Neural cell (in vitro differentiated cells): ENCODE measurements around the gene OTOR. TPM values are rescaled to one million over a fixed set of nuclear protein-coding genes. Genes with fewer than 3 reads are reported as not detected.

ENCODE experiments used
- H2AFZ ChIP-seq: fragments of 200-600, 300-800 bp; sonication (generic), shearing (Covaris generic); 2 replicates; pipeline ENCODE4 v1.6.0; 2014; ENCODE audit warnings: low read depth, mild to moderate bottlenecking, antibody characterized with exemption, low read length, moderate library complexity
- H3F3A ChIP-seq: fragments of 200-600 bp; shearing (Covaris generic); 2 replicates; pipeline ENCODE4 v1.6.1; 2016; ENCODE audit warnings: mild to moderate bottlenecking, moderate library complexity, mixed read lengths, antibody characterized with exemption, low read length; ENCODE audit not compliant: insufficient read depth, poor library complexity, severe bottlenecking
- H3K27ac ChIP-seq: fragments of 200-600, 300-800 bp; sonication (generic), shearing (Covaris generic); 2 replicates; pipeline ENCODE4 v1.5.1; 2014; ENCODE audit warnings: mild to moderate bottlenecking, low read length, moderate library complexity
- H3K27me3 ChIP-seq: fragments of 300-800, 200-600 bp; sonication (generic), shearing (Covaris generic); 2 replicates; pipeline ENCODE4 v1.6.0; 2014; ENCODE audit warnings: mild to moderate bottlenecking, low read depth, low read length, moderate library complexity; ENCODE audit not compliant: insufficient read depth
- H3K36me3 ChIP-seq: fragments of 300-800, 200-600 bp; sonication (generic), shearing (Covaris generic); 2 replicates; pipeline ENCODE4 v1.5.1; 2014; ENCODE audit warnings: mild to moderate bottlenecking, antibody characterized with exemption, low read length, moderate library complexity; ENCODE audit not compliant: insufficient read depth
- H3K4me2 ChIP-seq: fragments of 300-800, 200-600 bp; sonication (generic), shearing (Covaris generic); 2 replicates; pipeline ENCODE4 v1.6.0; 2014; ENCODE audit warnings: mild to moderate bottlenecking, low read length
- H3K4me3 ChIP-seq: fragments of 300-800, 200-600 bp; sonication (generic), shearing (Covaris generic); 2 replicates; pipeline ENCODE4 v1.5.1; 2014; ENCODE audit warnings: mild to moderate bottlenecking, low read length, moderate library complexity
- H3K79me2 ChIP-seq: fragments of 200-600 bp; shearing (Covaris generic); replicated peaks from 2 replicates; pipeline ENCODE4 v1.6.0; 2014; ENCODE audit warnings: mild to moderate bottlenecking, low read length, moderate library complexity; ENCODE audit not compliant: insufficient read depth
- H3K9ac ChIP-seq: fragments of 300-800, 200-600 bp; sonication (generic), shearing (Covaris generic); 2 replicates; pipeline ENCODE4 v1.6.1; 2016; ENCODE audit warnings: mild to moderate bottlenecking, low read length, mixed read lengths
- H3K9me2 ChIP-seq: fragments of 200-600 bp; shearing (Covaris generic); 2 replicates; pipeline ENCODE4 v1.6.1; 2016; ENCODE audit warnings: mild to moderate bottlenecking, low read length, mixed read lengths; ENCODE audit not compliant: insufficient read depth
- H3K9me3 ChIP-seq: fragments of 200-600, 300-800 bp; sonication (generic), shearing (Covaris generic); 2 replicates; pipeline ENCODE4 v1.6.1; 2016; ENCODE audit warnings: mild to moderate bottlenecking, mixed run types, low read length, moderate library complexity, mixed read lengths
- H4K20me1 ChIP-seq: fragments of 200-600 bp; shearing (Covaris generic); 2 replicates; pipeline ENCODE4 v1.6.1; 2016; ENCODE audit warnings: mild to moderate bottlenecking, mixed run types; ENCODE audit not compliant: insufficient read depth
- CTCF ChIP-seq: fragments of 450-650 bp; IDR thresholded peaks from 2 replicates; pipeline ENCODE4 v1.5.1; 2014; ENCODE audit warnings: antibody characterized with exemption, mild to moderate bottlenecking, moderate library complexity; ENCODE audit not compliant: poor library complexity, severe bottlenecking
- EP300 ChIP-seq: fragments of 450-650 bp; conservative IDR thresholded peaks from 2 replicates; pipeline ENCODE4 v1.6.1; 2014; ENCODE audit warnings: antibody characterized with exemption, mild to moderate bottlenecking, moderate library complexity; ENCODE audit not compliant: poor library complexity, severe bottlenecking
- EZH2 ChIP-seq: fragments of 200-600, 300-800 bp; shearing (Covaris generic), sonication (generic); IDR thresholded peaks from 2 replicates; pipeline ENCODE4 v1.6.1; 2014; ENCODE audit warnings: antibody characterized with exemption, low read length, borderline replicate concordance, mild to moderate bottlenecking; ENCODE audit not compliant: insufficient read depth, poor library complexity, severe bottlenecking
- MXI1 ChIP-seq: fragments of 450-650 bp; conservative IDR thresholded peaks from 2 replicates; pipeline ENCODE4 v1.6.1; 2014; ENCODE audit warnings: antibody characterized with exemption, mild to moderate bottlenecking; ENCODE audit not compliant: poor library complexity, severe bottlenecking
- POLR2AphosphoS5 ChIP-seq: IDR thresholded peaks from 2 replicates; pipeline ENCODE4 v1.6.1; 2012
- RAD21 ChIP-seq: fragments of 450-650 bp; conservative IDR thresholded peaks from 2 replicates; pipeline ENCODE4 v1.6.1; 2014; ENCODE audit warnings: antibody characterized with exemption, mild to moderate bottlenecking, moderate library complexity
- REST ChIP-seq: IDR thresholded peaks from 2 replicates; pipeline ENCODE4 v1.6.1; 2012; ENCODE audit warnings: borderline replicate concordance
- SMC3 ChIP-seq: fragments of 450-650 bp; conservative IDR thresholded peaks from 2 replicates; pipeline ENCODE4 v1.6.1; 2014; ENCODE audit warnings: antibody characterized with exemption, mild to moderate bottlenecking, moderate library complexity; ENCODE audit not compliant: poor library complexity
- TAF1 ChIP-seq: IDR thresholded peaks from 2 replicates; pipeline ENCODE4 v1.6.1; 2012; ENCODE audit warnings: low read depth
- polyA plus RNA-seq: library from polyadenylated mRNA; depleted of rRNA; stranded (reverse); fragments of >200 nt; gene quantifications from 2 replicates; pipeline ENCODE4 v1.2.3, GENCODE V29; 2014

The OTOR gene
- polyA plus RNA-seq, 1 donor from 2014 or later: not detected

- Histone ChIP-seq H3K9ac (no peak overlapping the region), H3F3A (no peaks in the 10 kb centered on the region), H3K27ac (no peak overlapping the region), H3K4me2 (no peak overlapping the region), H3K27me3 (no peaks in the 10 kb centered on the region), H3K9me3 (no peaks in the 10 kb centered on the region), H3K4me3 (no peak overlapping the region), H4K20me1 (no peaks in the 10 kb centered on the region), H3K9me2 (no peaks in the 10 kb centered on the region), H2AFZ (no peak overlapping the region), H3K36me3 (no peaks in the 10 kb centered on the region), H3K79me2 (no peaks in the 10 kb centered on the region)
- TF ChIP-seq MXI1: no peak
- no peak for TF ChIP-seq SMC3
- no peak for TF ChIP-seq POLR2AphosphoS5
- no peak for TF ChIP-seq EP300
- TF ChIP-seq REST: no peak
- TF ChIP-seq TAF1: no peak
- no peak for TF ChIP-seq RAD21
Measured at GRCh38 chr20:16707674-16708073, 40.5 kb upstream of the OTOR start.

GRCh38 chr20:16708602-16709001 lies 39.6 kb upstream of the OTOR start:
- H3K9ac ChIP-seq: no peak overlapping the region
- no peak overlapping the region for H3K4me3 ChIP-seq
- no peak overlapping the region for H3K27ac ChIP-seq
- H4K20me1 ChIP-seq: no peaks in the 10 kb centered on the region
- no peaks in the 10 kb centered on the region for H3K9me3 ChIP-seq
- no peaks in the 10 kb centered on the region for H3K79me2 ChIP-seq
- H2AFZ ChIP-seq: no peak overlapping the region
- H3K4me2 ChIP-seq: no peak overlapping the region
- H3F3A ChIP-seq: no peaks in the 10 kb centered on the region
- H3K36me3 ChIP-seq: no peaks in the 10 kb centered on the region
- no peaks in the 10 kb centered on the region for H3K9me2 ChIP-seq
- no peaks in the 10 kb centered on the region for H3K27me3 ChIP-seq
- TF ChIP-seq REST: no peak
- TF ChIP-seq EP300: no peak
- TF ChIP-seq EZH2: no peak
- no peak for TF ChIP-seq RAD21
- TF ChIP-seq POLR2AphosphoS5: no peak
- TF ChIP-seq CTCF: no peak
- TF ChIP-seq SMC3: no peak
- no peak for TF ChIP-seq TAF1
- no peak for TF ChIP-seq MXI1
